Dendritic cell treated with granulocyte-macrophage colony-stimulating factor and Interleukin-4, amounts not matched to agents 40 ng/mL and 50 ng/mL, for 4 days (primary cell): ENCODE data around the gene PEX19.
A peak's percentile ranks its signal among the peaks of the same experiment; 100 is the strongest.
"Not testable (repeated sequence)": the region's sequence is repeated elsewhere in the genome, so short reads cannot be mapped to it uniquely, and the experiment has no call there.

ENCODE experiments used
- H3K27ac Mint-ChIP-seq: one replicate; pipeline ENCODE4 v1.8.0; 2022; ENCODE audit warnings: mild to moderate bottlenecking, mixed read lengths
- H3K27me3 Mint-ChIP-seq: one replicate; pipeline ENCODE4 v1.8.0; 2022; ENCODE audit warnings: mild to moderate bottlenecking, mixed read lengths
- H3K36me3 Mint-ChIP-seq: one replicate; pipeline ENCODE4 v1.8.0; 2022; ENCODE audit warnings: low read depth, mixed read lengths
- H3K4me1 Mint-ChIP-seq: one replicate; pipeline ENCODE4 v1.8.0; 2022; ENCODE audit warnings: low read depth, mixed read lengths
- H3K4me3 Mint-ChIP-seq: one replicate; pipeline ENCODE4 v1.8.0; 2022; ENCODE audit warnings: mild to moderate bottlenecking, moderate library complexity, mixed read lengths
- H3K9me3 Mint-ChIP-seq: one replicate; pipeline ENCODE4 v1.8.0; 2022; ENCODE audit warnings: mixed read lengths
- intact Hi-C: fragments of 100-400 bp; cut with micrococcal nuclease; formaldehyde crosslinking; loops from one replicate; pipeline ENCODE4 v1.15.0; 2022

The PEX19 gene

DNA sequence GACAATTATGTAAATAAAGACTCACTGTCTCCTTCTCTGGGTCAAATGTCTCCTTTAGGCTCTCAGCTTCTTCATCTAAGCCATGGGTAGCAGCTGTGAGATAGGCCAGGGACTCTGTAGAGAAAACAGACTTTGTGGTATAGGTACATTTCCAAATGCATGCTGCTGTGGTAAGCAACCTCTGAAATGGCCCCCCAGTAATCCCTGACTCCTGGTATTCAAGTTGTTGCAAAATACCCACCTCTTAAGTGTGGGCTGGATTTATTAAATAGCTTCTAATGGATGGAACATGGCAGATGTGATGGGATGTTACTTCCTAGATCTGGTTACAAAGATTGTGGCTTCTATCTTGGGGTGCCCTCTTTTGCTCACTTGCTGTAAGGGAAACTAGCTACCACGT, 11.1 kb upstream of the PEX19 start:
- intact Hi-C loops: loop anchor here (5.0 kb wide), 1 partner anchor 36 kb away; no protein-coding TSS in a partner anchor
- Mint-ChIP-seq H3K9me3 (no peaks in the 10 kb centered on the region), H3K27me3 (no peaks in the 10 kb centered on the region), H3K36me3 (peaks cover 97% of the 10 kb centered on the region), H3K4me1 (peaks cover 21% of the 10 kb centered on the region), H3K4me3 (no peak overlapping the region), H3K27ac (no peak overlapping the region)

GRCh38 chr1:160293020-160293968, 8.4 kb upstream of the PEX19 start:
- H3K36me3 Mint-ChIP-seq: peaks cover 98% of the 10 kb centered on the region

DNA sequence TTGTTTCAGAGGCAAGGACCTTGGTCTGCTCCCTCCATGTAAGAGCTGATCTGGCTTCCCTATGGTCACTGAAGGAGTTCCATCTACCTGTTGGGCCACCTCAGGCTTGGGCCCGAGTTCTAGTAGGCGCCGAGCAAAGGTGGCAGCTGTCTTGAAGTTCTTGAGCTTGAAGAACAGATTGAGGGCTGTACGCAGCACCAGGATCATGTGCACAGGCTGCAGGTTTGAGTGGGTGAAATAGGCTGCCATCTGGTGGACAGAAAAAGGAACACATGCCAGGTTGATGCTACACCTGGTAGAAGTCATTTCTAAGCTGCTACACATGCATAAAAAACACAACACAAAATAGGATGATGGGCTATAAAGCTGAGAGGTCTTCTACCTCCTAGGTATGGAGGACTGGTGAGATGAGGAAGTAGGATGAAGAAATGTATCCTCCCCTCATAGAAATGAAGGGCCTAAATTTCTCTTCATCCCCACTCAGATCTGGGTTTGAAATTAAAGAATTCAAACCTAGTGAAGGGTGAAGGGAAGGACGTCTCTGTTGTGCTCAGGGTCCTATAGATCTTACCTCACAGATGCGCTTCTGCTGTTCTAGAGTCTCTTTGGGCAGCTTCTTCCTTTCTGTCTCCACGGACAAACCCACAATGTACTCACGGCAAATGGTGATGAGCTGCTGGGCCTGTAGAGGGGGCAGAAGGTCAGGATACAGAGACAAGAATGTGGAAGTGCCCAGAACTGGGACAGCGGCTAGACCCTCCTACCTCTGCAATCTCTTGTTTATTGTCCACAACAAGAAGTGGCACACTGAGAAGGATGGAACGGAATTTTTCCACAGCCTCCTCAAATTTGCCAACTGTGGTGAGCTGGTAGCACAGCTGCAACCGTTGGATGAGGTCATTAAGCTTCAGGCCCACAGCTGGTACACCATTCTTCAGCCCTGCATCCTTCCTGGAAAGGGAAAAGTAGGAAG, 6.6 kb upstream of the PEX19 start:
- Mint-ChIP-seq H3K36me3 (peaks cover 86% of the 10 kb centered on the region), H3K27me3 (no peaks in the 10 kb centered on the region), H3K27ac (peak overlapping the region; percentile 11), H3K4me3 (no peak overlapping the region), H3K9me3 (no peaks in the 10 kb centered on the region), H3K4me1 (peaks cover 21% of the 10 kb centered on the region)
- intact Hi-C loops: loop anchor here (2.0 to 5.0 kb wide), 2 partner anchors 86 to 191 kb away; no protein-coding TSS in a partner anchor

More at GRCh38 chr1:160293020-160293968, 8.4 kb upstream of the PEX19 start:
- intact Hi-C loops: loop anchor here (5.0 kb wide), 1 partner anchor 84 kb away; no protein-coding TSS in a partner anchor
- H3K27ac Mint-ChIP-seq: peak overlapping the region; percentile 52
- peaks cover 21% of the 10 kb centered on the region for H3K4me1 Mint-ChIP-seq
- no peaks in the 10 kb centered on the region for H3K27me3 Mint-ChIP-seq
- no peak overlapping the region for H3K4me3 Mint-ChIP-seq
- no peaks in the 10 kb centered on the region for H3K9me3 Mint-ChIP-seq

DNA sequence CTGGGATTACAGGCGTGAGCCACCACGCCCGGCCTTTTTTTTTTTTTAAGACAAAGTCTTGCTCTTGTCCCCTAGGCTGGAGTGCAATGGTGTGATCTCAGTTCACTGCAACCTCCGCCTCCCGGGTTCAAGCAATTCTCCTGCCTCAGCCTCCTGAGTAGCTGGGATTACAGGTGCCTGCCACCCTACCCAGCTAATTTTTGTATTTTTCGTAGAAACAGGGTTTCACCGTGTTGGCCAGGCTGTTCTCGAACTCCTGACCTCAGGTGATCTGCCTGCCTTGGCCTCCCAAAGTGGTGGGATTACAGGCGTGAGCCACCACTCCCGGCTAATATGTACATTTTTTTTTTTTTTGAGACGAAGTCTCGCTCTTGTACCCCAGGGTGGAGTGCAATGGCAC, 2.8 kb upstream of the PEX19 start:
- H3K4me3 Mint-ChIP-seq, H3K9me3 Mint-ChIP-seq, H3K27ac Mint-ChIP-seq, H3K27me3 Mint-ChIP-seq: not testable (repeated sequence)
- intact Hi-C loops: loop anchor here (5.0 kb wide), 1 partner anchor 95 kb away; the partner anchor contains the start of gene CASQ1
- peaks cover 60% of the 10 kb centered on the region for H3K36me3 Mint-ChIP-seq
- H3K4me1 Mint-ChIP-seq: peaks cover 38% of the 10 kb centered on the region

DNA sequence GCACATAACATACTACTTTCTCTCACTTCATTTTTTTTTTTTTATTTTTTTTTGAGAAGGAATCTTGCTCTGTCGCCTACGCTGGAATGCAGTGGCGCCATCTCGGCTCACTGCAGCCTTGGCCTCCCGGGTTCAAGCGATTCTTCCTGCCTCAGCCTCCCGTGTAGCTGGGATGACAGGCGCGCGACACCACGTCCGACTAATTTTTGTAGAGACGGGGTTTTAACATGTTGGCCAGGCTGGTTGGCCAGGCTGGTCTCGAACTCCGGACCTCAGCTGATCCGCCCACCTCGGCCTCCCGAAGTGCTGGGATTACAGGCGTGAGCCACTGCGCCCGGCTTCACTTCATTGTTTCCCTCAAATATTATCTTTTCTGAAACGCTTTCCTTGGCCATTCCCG, 573 bp upstream of the PEX19 start:
- peaks cover 25% of the 10 kb centered on the region for H3K4me1 Mint-ChIP-seq
- H3K27me3 Mint-ChIP-seq: no peaks in the 10 kb centered on the region
- H3K9me3 Mint-ChIP-seq: no peaks in the 10 kb centered on the region
- H3K36me3 Mint-ChIP-seq: peaks cover 60% of the 10 kb centered on the region
- no peak overlapping the region for H3K27ac Mint-ChIP-seq
- no peak overlapping the region for H3K4me3 Mint-ChIP-seq
- intact Hi-C loops: loop anchor here (1.0 to 5.0 kb wide), 2 partner anchors 23 to 93 kb away; partner anchors contain the start of genes CASQ1 and DCAF8

DNA sequence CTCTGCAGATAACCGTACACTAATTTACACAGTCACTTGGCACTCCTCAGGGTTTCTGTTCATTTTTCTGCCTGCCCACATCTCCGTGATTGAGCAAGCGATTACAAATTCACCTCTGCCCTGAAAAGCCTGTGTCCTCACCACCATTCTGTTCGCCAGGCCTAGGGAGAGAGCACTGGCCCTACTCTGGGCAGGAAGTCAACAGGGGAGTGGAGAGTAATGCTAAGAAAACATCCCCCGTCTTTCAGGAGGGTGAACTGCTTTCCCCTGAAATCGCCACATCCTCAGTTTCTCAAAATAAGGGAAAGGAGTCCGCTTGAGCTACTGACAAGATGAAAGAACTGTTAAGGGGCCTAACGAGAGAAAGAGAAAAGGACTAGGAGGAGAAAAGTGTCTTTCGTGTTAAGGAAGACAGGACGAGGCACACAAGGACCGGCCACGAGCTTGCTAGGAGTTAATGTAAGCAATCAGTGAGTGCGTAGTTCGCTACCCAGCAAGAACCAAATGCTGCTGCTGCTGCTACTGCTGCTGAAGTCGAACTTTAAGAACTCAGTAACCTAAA, 632 bp downstream of the PEX19 start:
- H3K36me3 Mint-ChIP-seq: peaks cover 60% of the 10 kb centered on the region
- intact Hi-C loops: no loop called here
- peak overlapping the region; percentile 99 for H3K4me3 Mint-ChIP-seq
- peak overlapping the region; percentile 93 for H3K27ac Mint-ChIP-seq
- H3K4me1 Mint-ChIP-seq: peaks cover 25% of the 10 kb centered on the region
- H3K27me3 Mint-ChIP-seq: no peaks in the 10 kb centered on the region
- no peaks in the 10 kb centered on the region for H3K9me3 Mint-ChIP-seq

GRCh38 chr1:160282807-160283206, 2.1 kb downstream of the PEX19 start:
- H3K9me3 Mint-ChIP-seq: no peaks in the 10 kb centered on the region
- no peak overlapping the region for H3K27ac Mint-ChIP-seq
- peaks cover 58% of the 10 kb centered on the region for H3K36me3 Mint-ChIP-seq
- H3K4me1 Mint-ChIP-seq: peaks cover 25% of the 10 kb centered on the region
- intact Hi-C loops: no loop called here
- no peaks in the 10 kb centered on the region for H3K27me3 Mint-ChIP-seq
- no peak overlapping the region for H3K4me3 Mint-ChIP-seq

- Mint-ChIP-seq H3K4me3 (no peak overlapping the region), H3K9me3 (no peaks in the 10 kb centered on the region), H3K27ac (no peak overlapping the region), H3K27me3 (no peaks in the 10 kb centered on the region), H3K36me3 (peaks cover 64% of the 10 kb centered on the region), H3K4me1 (peaks cover 4% of the 10 kb centered on the region)
- intact Hi-C loops: no loop called here
Measured at GRCh38 chr1:160277987-160278386, 6.9 kb downstream of the PEX19 start.

GRCh38 chr1:160277330-160277729, 7.6 kb downstream of the PEX19 start:
- Mint-ChIP-seq H3K9me3 (no peaks in the 10 kb centered on the region), H3K36me3 (peaks cover 57% of the 10 kb centered on the region), H3K4me1 (no peaks in the 10 kb centered on the region), H3K27me3 (no peaks in the 10 kb centered on the region), H3K4me3 (no peak overlapping the region), H3K27ac (no peak overlapping the region)
- intact Hi-C loops: no loop called here

DNA sequence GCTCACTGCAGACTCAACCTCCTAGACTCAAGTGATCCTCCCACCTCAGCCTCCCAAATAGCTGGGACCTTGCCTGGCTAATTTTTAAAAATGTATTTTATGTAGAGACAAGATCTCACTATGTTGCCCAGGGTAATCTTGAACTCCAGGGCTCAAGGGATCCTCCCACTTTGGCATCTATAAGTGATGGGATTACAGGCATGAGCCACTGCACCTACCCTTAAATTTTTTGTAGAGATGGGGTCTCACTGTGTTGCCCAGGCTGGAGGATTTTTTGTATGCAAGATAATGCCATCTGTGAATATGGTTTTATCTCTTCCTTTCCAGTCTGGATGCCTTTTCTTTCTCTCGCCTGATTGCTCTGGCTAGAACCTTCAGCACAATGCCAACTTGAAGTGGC, 13.9 kb downstream of the PEX19 start:
- Mint-ChIP-seq H3K36me3 (peaks cover 2% of the 10 kb centered on the region), H3K4me1 (no peaks in the 10 kb centered on the region), H3K27me3 (peaks cover 6% of the 10 kb centered on the region), H3K9me3 (no peaks in the 10 kb centered on the region), H3K4me3 (no peak overlapping the region), H3K27ac (no peak overlapping the region)
- intact Hi-C loops: no loop called here

GRCh38 chr1:160267284-160267991, 17.5 kb downstream of the PEX19 start:
- Mint-ChIP-seq H3K4me3 (no peak overlapping the region), H3K9me3 (no peaks in the 10 kb centered on the region), H3K4me1 (peaks cover 10% of the 10 kb centered on the region), H3K27me3 (peaks cover 6% of the 10 kb centered on the region), H3K36me3 (no peaks in the 10 kb centered on the region), H3K27ac (no peak overlapping the region)
- intact Hi-C loops: no loop called here

DNA sequence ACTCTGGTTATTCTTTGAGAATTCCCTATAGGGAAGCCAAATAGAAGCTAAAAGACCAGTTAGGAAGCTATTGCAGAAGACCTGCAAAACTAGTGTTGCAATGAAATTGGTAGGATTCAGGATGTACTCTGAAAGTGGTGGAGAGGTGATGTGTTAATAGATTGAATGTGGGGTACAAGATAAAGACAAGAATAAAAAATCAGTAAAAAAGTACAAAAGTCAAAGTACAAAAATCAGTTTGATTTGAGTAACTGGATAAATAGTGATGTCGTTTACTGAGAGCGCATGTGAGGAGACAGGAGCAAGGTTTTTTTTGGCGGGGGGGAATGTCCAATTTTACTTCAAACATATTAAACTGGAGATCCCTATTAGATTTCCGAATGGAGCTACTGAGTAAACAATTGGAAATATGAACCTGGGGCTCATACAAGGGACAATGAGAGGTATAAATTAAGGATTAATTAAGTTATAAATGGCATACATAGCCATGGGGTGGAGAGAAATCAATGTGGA, 20.1 kb downstream of the PEX19 start:
- H3K27me3 Mint-ChIP-seq: peaks cover 6% of the 10 kb centered on the region
- no peak overlapping the region for H3K27ac Mint-ChIP-seq
- H3K4me3 Mint-ChIP-seq: no peak overlapping the region
- intact Hi-C loops: no loop called here
- peaks cover 19% of the 10 kb centered on the region for H3K36me3 Mint-ChIP-seq
- peaks cover 20% of the 10 kb centered on the region for H3K4me1 Mint-ChIP-seq
- H3K9me3 Mint-ChIP-seq: no peaks in the 10 kb centered on the region
